ENCODE measurements around the gene RTL9.

DNA sequence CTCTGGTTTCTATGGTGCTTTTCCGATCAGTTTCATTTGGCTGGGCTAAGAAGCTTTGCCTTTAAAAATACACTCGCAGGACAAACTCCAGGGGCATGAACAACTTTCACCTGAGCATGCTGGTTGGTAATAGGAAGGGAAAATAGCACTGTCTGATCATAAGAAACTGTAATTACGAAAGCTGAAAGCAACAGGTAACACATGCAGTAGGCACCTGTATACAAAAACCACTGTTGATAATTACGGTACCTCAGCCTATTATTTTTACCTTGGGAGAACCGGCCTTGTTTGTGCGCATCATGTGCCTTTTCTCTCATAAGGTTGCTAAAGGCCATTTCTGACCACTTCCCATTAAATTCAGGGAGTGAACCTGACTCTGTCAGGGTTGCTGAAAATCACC, 45.7 kb downstream of the RTL9 start:
- no peak for TF ChIP-seq POLR2A (IDR thresholded peaks at IDR 0.05)
- no peak for TF ChIP-seq POLR2AphosphoS5 (IDR thresholded peaks at IDR 0.05)
- no peak for TF ChIP-seq EP300 (IDR thresholded peaks at IDR 0.05)
